ENCODE data around the gene OR6B3. TPM values are rescaled to one million over a fixed set of nuclear protein-coding genes. Genes with fewer than 3 reads are reported as not detected.

The OR6B3 gene
- total RNA-seq, 1 donor = not detected

DNA sequence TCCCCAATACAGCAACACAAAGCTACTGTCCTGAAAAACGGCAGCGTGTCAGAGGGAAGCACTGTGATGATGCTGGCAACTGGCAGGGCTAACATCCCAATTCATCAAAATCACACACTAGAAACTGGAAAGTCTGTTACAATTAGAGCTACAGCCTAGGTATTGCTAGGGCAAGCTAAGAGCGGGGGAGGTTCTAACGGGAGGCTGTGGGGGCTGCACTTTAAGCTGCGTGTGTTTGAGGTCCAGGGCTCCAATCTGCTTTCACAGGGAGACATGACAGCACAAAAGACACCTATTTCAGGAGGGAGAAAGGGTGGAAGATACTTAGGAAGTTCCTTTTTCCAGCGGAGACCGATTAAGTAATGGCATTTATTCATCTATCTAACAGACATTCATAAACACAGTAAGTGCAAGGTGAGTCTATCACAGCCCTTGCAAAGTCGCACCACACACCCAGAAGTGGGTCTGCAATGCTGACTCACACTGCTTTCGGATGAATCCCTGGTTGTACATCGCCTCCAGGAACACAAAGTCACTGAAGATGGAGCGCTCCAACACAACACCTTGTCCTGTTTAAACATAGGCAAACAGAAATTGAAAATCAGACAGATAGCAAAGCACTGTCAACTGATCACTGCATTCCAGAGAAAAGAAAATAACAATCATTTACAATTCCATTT is 35.1 kb downstream of the OR6B3 start:
- no peak overlapping the region for H3K4me3 ChIP-seq (ENCODE audit: low read depth, low read length)
- no peak for TF ChIP-seq CTCF (IDR thresholded peaks at IDR 0.05; ENCODE audit: insufficient read depth, low read length)
- DNase-seq (ENCODE audit: low read depth) = no peak

DNA sequence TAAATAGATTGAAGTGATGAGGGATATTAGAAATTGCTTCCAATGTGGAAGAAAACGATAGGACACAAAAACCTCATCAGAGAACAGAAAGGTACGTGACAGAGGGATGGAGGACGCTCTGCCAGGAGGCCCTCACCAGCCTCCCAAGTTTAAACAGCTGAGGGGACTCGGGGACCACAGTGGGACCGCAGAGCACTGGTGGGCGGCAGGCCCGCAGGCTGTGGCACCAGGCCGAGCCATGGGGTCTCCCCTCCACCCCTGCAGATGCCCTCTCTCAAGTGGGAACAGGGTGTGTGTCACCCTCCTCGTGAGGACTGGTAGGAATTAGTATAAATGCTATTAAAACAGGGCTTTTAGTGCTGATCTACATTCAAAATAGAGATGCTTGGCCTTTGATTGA is 39.0 kb downstream of the OR6B3 start:
- no peak overlapping the region for H3K4me3 ChIP-seq (ENCODE audit: low read depth, low read length)
- no peak for TF ChIP-seq CTCF (IDR thresholded peaks at IDR 0.05; ENCODE audit: insufficient read depth, low read length)
- DNase-seq (ENCODE audit: low read depth) = no peak

DNA sequence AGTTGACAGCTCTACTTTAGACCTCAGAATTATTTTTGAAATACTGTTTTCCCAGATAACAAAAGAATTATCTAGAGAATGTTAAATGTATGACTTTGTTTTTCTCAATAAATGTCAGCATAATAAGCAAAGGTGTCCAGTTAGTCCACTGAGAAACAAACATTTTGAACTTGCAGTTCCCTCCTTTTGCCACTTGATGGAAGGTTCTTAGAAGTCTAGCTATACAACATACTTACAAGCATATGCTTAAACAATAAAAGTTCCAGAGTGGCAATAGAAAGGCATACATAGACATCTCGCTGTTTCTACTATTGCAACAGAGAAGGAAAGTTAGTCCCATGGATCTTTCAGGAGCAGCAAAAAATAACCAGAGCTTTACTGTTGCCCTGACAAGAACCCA is 40.0 kb downstream of the OR6B3 start:
- no peak overlapping the region for H3K4me3 ChIP-seq (ENCODE audit: low read depth, low read length)
- peak; percentile 41 for TF ChIP-seq CTCF (IDR thresholded peaks at IDR 0.05; ENCODE audit: insufficient read depth, low read length)
- peak; percentile 16 for DNase-seq (ENCODE audit: low read depth)

DNA sequence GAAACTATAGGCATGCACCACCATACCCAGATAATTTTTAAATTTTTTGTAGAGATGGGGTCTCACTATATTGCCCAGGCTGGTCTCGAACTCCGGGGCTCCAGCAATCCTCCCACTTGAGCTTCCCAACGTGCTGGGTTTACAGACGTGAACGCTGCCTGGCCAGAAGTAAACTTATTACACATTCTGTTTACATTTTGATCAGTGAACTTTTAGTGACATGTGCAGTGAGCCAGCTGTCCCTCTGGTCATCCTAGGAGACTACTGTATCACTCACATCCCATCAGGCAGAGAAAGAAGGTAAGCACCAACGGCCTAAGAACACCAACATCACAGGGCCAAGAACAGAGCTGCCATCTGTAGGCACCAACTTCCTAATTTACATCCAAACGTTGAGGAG is 50.3 kb downstream of the OR6B3 start:
- no peak overlapping the region for H3K4me3 ChIP-seq (ENCODE audit: low read depth, low read length)
- TF ChIP-seq CTCF (IDR thresholded peaks at IDR 0.05; ENCODE audit: insufficient read depth, low read length) = no peak
- DNase-seq (ENCODE audit: low read depth) = no peak

DNA sequence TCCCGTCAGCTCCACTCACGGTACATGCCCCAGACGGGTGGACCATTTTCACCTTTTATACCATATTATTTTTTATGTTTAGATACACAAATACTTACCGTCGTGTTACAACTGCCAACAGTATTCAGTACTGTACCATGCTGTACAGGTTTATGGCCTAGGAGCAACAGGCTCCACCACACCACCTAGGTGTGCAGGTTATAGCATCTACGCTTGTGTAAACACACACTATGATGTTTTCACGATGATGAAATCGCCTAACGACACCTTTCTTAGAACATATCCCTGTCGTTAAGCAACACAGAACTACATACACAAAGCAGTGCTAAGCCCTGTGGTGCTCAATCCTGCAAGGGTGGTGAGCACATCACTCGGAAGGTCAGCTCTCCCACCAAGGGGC is 52.6 kb downstream of the OR6B3 start:
- H3K4me3 ChIP-seq (ENCODE audit: low read depth, low read length) = no peak overlapping the region
- TF ChIP-seq CTCF (IDR thresholded peaks at IDR 0.05; ENCODE audit: insufficient read depth, low read length) = no peak
- no peak for DNase-seq (ENCODE audit: low read depth)

GRCh38 chr2:239997686-239998409 is 55.5 kb downstream of the OR6B3 start:
- no peak for DNase-seq (ENCODE audit: low read depth)
- H3K4me3 ChIP-seq (ENCODE audit: low read depth, low read length) = no peak overlapping the region
- no peak for TF ChIP-seq CTCF (IDR thresholded peaks at IDR 0.05; ENCODE audit: insufficient read depth, low read length)

Other genes with a start within 250 kb of the OR6B3 start
- gene NDUFA10, start 28.2 kb downstream of the OR6B3 start, total RNA-seq (ENCODE audit: low replicate concordance) = 59.7 and 73.6 TPM in 2 replicates
- not detected in 2 replicates for gene OR6B2, start 23.1 kb downstream of the OR6B3 start, total RNA-seq (ENCODE audit: low replicate concordance)
- 37.6 and 73.0 TPM in 2 replicates for gene COPS9, start 82.8 kb upstream of the OR6B3 start, total RNA-seq (ENCODE audit: low replicate concordance)
- gene OTOS, start 87.1 kb upstream of the OR6B3 start, total RNA-seq (ENCODE audit: low replicate concordance) = not detected in 2 replicates

Data from fibroblast of the aortic adventitia (primary cell).